ENCODE results near the gene GPR82.

GRCh38 chrX:41733939-41734338, 10.0 kb downstream of the GPR82 start:
- TF ChIP-seq TFCP2L1 (CRISPR knock-in tag; IDR thresholded peaks at IDR 0.05): no peak
- TF ChIP-seq, protein P1, sequence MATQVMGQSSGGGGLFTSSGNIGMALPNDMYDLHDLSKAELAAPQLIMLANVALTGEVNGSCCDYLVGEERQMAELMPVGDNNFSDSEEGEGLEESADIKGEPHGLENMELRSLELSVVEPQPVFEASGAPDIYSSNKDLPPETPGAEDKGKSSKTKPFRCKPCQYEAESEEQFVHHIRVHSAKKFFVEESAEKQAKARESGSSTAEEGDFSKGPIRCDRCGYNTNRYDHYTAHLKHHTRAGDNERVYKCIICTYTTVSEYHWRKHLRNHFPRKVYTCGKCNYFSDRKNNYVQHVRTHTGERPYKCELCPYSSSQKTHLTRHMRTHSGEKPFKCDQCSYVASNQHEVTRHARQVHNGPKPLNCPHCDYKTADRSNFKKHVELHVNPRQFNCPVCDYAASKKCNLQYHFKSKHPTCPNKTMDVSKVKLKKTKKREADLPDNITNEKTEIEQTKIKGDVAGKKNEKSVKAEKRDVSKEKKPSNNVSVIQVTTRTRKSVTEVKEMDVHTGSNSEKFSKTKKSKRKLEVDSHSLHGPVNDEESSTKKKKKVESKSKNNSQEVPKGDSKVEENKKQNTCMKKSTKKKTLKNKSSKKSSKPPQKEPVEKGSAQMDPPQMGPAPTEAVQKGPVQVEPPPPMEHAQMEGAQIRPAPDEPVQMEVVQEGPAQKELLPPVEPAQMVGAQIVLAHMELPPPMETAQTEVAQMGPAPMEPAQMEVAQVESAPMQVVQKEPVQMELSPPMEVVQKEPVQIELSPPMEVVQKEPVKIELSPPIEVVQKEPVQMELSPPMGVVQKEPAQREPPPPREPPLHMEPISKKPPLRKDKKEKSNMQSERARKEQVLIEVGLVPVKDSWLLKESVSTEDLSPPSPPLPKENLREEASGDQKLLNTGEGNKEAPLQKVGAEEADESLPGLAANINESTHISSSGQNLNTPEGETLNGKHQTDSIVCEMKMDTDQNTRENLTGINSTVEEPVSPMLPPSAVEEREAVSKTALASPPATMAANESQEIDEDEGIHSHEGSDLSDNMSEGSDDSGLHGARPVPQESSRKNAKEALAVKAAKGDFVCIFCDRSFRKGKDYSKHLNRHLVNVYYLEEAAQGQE (IDR thresholded peaks at IDR 0.05): no peak
- no peak for TF ChIP-seq EP300 (IDR thresholded peaks at IDR 0.05)
- no peak for TF ChIP-seq CTCF (IDR thresholded peaks at IDR 0.05)
- no peak for TF ChIP-seq EHF (CRISPR knock-in tag; IDR thresholded peaks at IDR 0.05)
- TF ChIP-seq RAD21 (conservative IDR thresholded peaks at IDR 0.05 in 1 of 2, IDR thresholded peaks at IDR 0.05 in 1 of 2): no peak
- TF ChIP-seq, protein P2, sequence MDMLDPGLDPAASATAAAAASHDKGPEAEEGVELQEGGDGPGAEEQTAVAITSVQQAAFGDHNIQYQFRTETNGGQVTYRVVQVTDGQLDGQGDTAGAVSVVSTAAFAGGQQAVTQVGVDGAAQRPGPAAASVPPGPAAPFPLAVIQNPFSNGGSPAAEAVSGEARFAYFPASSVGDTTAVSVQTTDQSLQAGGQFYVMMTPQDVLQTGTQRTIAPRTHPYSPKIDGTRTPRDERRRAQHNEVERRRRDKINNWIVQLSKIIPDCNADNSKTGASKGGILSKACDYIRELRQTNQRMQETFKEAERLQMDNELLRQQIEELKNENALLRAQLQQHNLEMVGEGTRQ (IDR thresholded peaks at IDR 0.05): no peak
- no peak for TF ChIP-seq EHMT2 (IDR thresholded peaks at IDR 0.05; ENCODE audit: low read depth)
- TF ChIP-seq ESRRA (IDR thresholded peaks at IDR 0.05; ENCODE audit: borderline replicate concordance, low read length): no peak
- no peak for TF ChIP-seq NFE2L2 (conservative IDR thresholded peaks at IDR 0.05; ENCODE audit: low read length)

Data from A549 (cell line).